Measurements from ENCODE around the gene SLC25A53.
A peak's percentile ranks its signal among the peaks of the same experiment; 100 is the strongest.
"Not testable (repeated sequence)": the region's sequence is repeated elsewhere in the genome, so short reads cannot be mapped to it uniquely, and the experiment has no call there.

Gene SLC25A53

DNA sequence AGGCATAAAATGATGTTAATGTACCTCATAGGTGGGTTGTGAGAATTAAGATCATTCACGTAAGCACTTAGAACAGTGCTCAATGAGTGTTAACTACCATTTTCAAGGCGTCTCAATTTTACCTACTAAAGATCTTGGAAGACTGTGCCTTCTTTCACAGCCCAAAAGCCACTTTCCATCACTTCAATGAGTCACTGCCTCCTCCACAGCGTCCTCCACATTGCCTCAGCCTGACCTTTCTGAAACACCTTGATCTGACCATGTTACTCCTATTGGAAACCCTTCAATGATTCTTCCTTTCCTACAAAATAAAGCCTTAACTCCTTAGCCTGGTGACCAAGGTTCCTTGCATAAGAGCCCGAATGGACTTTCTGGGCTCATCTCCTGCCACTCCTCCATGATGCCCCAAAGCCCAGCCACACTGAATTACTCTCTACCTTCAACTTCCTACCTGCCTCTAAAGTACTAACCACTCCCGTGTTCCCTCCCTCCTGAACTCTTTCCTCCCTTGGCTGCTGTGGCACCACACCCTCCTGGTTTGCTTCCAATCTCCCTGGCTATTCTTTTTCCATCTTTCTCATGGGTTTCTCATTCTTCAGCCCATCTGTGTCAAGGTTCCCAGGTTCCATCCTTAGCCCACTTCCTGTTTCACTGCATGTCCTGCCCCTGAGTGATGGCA is 22.1 kb downstream of the SLC25A53 start:
- no peak for DNase-seq (ENCODE audit: low read depth)

DNA sequence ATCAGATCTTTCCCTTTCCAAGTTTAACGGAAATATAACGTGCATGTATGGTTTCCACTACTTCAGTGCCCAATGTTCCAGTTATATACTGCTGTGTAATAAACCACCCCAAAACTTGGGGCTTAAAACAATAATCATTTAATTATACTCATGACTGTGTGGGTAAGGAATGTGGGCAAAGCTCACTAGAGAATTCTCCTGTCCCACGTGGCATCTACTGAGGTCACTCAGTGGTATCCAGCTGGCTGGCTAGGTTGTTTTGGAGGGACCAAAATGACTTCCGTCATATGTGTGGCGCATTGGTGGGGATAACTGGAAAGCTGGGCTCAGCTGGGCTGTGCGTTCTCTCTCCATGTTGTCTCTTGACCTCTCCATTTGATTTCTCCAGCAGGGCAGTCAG is 26.0 kb downstream of the SLC25A53 start:
- DNase-seq (ENCODE audit: low read depth): no peak

DNA sequence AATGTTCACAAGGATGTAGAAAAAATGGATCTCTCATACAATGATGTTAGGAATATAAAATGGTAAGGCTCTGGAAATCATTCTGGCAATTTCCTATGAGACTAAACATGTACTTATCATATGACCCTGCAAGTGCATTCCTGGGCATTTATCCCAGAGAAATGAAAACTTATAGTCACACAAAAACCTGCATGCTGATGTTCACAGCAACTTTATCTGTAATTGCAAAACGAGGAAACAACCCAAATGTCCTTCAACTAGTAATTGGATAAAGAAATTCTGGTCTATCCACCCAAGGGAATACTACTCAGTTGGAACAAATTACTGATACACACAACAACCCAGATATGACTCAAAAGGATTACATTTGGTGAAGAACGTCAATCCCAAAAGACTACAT is 30.0 kb downstream of the SLC25A53 start:
- DNase-seq (ENCODE audit: low read depth): no peak

DNA sequence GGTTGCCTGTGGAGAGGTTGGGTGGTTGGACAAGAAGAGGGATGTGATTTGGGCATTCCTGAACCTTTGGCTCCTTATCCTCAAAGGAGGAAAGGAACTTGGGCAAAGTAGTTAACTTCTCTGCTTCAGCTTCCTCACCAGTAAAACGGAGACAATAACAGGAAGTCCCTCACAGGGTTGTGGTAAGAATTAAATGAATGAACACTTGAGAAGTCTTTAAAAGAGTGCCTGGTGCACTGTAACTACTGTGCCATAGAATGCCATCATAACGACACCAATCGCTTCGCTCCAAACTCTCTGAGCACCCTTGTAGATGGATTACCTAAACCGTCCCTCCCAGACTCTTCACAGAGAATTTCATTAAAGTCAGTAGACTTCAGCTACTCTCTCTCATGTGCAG is 34.0 kb downstream of the SLC25A53 start:
- DNase-seq (ENCODE audit: low read depth): no peak

DNA sequence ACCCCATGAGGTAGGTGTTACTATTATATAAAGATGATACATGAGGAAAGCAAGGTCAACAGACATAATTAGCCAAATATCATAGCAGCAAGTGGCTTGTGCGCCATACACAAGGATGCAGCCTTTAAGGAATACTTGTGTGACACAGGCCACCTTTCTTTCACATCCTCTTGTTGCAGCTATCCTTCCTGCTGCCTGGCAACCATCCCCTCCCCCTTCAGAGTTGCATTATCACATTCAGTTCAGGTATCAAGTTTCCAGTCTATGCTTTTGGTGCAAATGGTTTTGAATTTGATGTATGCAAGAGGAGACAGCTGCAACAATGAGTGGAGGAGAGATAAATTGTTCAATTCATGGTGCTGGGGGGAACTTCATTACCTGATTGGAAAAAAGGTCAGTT is 38.0 kb downstream of the SLC25A53 start:
- DNase-seq (ENCODE audit: low read depth): no peak

DNA sequence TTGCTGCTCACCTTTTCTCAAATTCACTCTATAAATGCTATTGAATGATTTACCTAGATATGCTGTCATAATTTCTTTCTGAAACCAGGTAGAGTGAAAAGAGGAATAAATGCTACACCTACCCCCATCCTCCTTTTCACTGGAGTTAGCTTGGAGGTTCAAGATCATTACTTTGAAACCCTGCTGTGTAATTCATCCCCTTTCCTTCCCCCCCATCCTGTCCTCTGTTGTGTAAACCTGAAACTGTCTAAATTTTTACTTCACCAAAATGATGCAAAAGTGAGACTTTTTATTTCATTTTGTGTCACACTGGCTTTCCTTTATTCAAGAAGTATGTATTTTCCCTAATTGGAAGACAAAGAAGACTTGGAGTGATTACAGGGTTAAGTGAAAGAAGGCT is 39.0 kb downstream of the SLC25A53 start:
- DNase-seq (ENCODE audit: low read depth): no peak

DNA sequence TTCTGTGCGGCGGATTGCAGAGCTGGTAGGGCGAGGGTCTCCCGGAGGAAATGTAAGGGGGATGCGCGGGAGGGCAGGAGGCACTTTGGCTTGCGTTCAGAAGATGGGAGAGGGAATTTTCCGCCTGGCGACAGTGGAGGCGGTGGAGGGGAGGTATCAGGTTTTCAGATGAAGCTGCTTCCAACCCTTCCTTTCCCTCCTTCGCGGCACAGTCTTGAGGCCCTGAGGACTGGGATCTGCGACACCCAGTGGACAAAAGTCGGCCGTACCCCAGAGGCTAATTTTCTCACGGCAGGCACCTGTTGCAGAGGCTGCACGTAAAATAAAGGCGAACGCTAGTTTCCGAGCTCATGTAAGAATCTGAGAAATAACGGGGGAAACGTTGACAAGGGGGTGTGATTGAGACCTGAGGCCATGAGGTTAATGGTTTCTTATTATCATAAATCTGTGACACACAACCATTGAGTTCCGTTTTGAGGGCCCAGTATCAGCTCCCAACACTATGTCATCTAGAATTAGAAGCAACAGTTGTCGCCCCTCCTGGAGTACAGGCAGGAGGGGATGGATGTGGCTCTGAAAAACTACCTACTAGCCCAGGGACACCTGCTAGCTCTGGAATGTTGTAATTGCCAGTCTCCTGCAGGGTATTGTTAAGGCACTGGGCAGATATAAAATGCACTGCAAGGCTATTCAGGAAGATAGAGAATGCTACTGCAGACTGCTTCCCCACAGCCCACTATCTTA is 43.4 kb downstream of the SLC25A53 start:
- peak; percentile 27 for DNase-seq (ENCODE audit: low read depth)

DNA sequence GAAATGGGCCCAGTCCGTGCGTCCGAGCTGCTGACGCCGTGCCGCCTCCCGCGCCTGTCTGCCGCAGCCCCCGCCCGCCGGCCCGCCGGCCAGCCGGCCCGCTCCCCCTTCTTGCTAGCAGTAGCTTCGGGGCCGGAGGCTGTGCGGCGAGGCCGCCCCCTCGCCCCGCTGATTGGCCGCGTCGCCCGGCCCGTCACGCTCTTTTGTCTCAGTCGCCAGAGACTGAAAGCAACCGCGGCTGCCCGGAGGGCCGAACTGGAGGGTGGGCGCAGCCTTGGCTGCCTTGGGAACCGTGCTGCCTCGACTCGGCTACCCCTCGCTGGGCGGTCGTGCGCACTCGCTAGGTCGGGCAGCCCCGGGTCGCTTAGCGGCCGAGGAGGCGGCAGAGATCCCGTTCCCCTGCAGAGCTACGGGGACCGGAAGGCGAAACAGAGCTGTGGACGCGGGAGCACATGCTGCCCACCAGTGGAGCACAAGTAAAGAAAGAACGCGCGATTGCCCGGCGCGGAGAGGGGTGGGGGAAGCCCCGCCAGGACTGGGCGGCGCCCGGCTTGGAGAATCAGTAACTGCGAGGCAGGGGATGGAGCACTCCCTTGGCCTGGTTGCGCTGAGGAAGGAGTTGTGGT is 44.4 kb downstream of the SLC25A53 start, which contains the start of gene ZCCHC18:
TSS of gene ZCCHC18 (plus strand) at position 198 of the 626 bp plus-strand sequence. CDS start 1,589 bp downstream, outside the sequence.
- no peak for DNase-seq (ENCODE audit: low read depth)

DNA sequence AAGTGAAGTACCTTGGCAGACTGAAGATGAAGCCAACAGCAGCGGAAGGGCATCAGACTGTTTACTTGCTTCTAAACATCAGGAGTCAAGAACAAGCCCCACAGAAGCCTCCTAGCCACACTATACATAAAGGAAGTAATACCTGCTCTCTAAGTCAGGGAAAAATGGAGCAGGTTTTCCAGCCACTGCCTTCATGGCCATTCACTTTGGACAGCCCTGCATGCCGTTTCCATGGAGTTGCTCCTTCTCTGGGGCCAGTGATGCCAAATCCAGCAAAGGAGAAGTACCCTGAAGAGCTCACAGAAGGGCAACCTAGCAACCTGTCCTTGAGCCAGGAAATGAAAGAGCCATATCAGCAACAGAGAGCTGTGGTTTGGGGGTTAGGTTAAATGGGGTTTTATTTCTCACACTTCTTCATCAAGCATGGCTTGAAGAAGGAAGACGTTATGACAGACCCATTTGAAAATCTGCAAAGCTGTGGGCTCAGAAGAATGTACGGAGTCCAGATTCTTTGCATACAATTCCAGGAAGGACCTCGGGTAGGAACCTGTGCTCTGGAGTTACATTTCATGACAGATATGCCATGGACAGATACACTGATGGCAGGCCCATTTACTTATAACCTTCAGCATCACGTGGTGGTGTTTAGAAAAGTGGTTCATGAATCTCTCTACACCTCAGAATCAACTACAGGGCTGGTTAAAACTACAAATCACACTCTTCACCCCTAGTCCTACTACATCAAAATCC is 46.1 kb downstream of the SLC25A53 start:
- not testable (repeated sequence) for DNase-seq (ENCODE audit: low read depth)

DNA sequence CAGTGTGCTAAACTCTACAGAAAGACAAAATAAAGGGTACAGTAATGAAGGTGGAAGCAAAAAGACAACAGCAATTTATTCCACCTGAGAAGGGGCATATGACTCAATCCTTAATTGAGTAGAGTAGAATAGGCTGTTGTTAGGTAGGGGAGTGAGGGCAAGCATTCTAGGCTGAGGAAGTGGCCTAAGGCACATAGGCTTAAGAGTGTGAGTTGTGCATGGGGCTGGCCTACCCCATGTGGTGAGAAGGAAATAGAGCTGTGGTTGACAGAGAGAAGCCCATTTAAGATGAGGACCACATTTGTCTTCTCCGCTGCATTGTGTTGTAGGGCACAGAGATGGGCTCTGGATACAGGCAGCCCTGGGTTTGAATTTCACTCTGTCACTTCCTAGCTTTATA is 47.9 kb downstream of the SLC25A53 start:
- no peak for DNase-seq (ENCODE audit: low read depth)

DNA sequence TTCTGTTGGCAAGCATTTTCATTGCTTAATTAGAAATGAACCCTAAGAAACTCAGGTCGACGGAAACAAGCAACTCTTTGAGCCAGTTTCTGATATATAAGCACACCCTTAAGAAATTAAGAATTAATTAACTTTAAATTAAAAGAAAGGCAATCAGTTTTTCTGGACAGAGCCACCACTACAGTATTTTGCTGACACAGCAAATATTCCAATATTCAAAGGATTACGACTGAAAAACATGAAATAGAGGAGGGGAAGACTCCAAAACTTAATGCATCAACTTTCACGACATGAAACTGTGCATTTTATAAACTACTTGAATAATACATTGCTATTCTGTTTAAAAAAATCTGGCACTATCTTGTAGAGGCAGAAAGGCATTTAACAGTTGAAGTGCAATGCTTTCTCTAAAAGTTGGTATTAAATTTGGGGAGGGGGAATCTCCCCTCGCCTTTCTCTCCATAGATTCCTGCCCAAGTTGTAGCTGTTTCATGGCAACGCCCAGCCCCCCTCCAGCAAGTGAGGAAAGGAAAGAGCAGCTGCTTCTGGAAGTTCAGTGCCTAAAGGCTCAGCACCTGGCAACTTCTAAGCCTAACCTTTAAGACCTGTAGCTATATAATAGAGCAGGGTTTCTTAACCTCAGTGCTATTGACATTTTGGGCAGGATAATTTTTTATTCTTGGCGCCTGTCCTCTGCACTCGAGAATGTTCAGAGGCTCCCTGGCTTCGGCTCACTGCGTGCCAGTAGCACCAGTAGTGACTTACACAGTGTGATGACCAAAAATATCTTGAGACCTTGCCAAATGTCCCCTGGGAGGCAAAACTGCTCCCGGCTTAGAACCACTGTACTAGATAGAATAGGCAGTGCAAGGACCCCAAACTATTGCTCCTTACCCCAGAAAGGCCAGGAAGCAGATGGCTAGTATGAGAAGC is 51.2 kb downstream of the SLC25A53 start:
- DNase-seq (ENCODE audit: low read depth): no peak

DNA sequence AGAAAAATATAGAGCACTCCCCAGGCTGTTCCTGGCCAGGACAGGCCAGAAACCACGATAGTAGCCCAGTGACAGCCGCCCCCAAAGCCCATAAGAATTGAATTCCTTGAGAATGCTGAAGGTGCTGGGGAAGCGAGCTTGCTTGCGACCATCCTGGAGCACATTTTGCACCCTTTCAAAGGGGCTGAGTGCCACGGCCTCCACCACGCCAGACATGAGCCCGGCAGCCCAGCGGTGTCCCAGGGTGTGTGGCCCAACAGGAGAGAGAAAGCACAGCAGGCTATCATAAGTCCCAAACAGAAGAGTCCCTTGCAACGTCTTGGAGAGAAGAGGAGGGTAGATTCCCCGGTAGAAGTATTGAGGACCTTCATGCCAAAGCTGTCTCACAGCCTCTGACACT is 52.1 kb downstream of the SLC25A53 start:
- no peak for DNase-seq (ENCODE audit: low read depth)

DNA sequence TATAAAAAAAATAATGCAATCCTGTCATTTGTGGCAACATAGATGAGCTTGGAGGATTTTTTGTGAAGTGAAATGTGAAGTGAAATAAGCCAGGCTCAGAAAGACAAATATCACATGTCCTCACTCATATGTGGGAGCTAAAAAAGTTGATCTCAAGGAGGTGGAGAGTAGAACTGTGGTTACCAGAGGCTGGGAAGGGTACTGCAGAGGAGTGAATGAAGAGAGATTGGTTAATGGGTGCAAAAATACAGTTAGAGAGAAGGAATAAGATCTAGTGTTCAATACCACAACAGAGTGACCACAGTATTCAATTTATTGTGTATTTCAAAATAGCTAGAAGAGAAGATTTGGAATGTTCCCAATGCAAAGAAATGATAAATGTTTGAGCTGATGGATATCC is 57.9 kb downstream of the SLC25A53 start:
- no peak for DNase-seq (ENCODE audit: low read depth)

DNA sequence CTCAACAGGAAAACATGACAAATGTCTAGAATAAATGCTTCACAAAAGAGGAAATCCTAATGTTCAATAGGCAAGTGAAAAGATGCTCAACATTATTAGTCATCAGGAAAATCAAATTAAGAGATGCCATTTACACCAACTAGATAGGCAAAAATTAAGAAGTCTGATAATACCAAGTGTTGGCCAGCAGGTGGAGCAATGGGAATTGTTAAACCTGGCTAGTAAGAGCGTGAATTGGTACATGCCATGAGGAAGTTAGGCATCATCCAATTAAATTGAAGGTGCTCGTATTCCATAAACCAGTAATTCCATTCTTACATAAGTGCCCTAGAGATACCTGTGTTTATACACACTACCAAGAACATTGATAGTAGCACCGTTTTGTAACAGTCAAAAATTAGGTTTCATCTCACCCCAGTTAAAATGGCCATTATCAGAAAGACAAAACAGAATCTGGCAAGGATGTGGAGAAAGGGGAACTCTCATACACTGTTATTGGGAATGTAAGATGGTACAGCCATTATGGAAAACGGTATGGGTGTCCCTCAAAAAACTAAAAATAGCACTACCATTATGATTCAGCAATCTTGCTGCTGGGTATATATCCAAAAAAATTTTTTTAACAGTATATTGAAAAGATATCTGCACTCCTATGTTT is 58.5 kb downstream of the SLC25A53 start:
- peak; percentile 44 for DNase-seq (ENCODE audit: low read depth)

DNA sequence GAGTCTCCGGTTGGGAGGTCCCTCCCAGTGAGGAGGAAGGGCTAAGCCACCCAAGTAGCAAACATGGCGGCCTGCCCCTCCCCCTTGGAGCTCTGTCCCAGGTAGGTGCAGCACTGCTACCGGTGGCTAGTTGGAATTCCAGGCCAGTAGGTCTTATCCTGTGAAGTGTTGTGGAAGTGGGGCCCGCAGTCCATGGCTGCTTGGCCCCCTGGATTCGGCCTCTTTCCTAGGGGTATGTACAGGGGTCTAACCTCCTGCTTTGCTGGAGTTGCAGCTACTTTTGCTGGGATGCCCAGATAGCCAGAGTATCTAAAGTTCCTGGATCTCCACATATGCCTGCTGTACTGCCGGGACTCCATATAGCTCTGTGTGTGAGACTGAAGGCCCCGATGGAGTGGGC is 70.9 kb downstream of the SLC25A53 start:
- DNase-seq (ENCODE audit: low read depth): no peak

DNA sequence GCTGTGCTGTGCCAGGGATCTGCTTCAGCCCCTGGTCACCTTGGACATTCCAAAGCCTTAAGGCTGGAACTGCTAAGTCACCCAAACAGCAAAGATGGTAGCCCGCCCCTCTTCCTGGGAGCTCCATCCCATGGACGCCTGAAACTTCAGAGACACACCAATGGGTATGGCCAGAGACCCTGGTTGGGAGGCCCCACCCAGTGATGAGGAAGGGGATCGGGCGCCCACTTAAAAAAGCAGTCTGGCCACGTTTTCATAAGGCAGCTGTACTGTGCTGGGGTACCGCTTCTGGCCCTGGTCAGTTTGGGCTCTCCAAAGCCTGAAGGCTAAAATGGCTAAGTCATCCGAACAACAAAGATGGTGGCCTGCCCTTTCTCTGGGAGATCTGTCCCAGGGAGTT is 71.3 kb downstream of the SLC25A53 start:
- DNase-seq (ENCODE audit: low read depth): no peak

DNA sequence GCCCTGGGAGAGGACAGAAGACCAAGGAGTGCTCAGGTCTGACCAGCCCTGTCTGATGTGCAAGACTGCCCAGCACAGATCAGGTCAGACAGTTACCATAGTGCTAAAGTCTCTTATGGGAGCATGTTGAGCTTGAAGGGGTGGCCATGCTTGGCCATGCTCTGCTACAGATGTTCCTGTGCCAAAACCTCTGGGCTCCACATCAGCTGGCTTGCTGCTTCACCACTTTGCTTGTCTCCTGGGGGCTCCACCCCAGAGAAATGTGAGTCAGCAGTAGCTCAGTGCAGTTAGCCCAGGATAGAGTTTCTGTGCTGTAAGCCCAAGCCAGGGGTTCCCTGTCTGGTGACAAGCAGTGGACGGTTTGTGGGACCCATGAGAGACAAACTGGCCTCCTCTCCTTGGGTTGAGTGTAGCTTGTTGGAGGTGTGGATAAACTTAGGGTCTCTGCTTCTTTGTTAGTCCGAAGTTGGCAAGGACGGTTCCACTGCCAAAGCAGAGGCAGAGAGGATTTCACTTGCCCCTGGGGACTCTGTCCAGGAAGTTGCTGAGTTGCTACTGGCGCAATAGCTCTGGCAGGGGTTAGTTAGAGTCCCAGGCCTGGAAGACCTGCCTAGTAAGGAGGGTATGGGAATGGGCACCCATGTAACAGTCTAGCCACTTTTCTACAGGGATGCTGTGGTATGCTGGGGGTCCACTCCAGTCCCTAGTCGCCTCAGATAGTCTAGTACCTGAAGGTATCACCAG is 72.1 kb downstream of the SLC25A53 start:
- no peak for DNase-seq (ENCODE audit: low read depth)

DNA sequence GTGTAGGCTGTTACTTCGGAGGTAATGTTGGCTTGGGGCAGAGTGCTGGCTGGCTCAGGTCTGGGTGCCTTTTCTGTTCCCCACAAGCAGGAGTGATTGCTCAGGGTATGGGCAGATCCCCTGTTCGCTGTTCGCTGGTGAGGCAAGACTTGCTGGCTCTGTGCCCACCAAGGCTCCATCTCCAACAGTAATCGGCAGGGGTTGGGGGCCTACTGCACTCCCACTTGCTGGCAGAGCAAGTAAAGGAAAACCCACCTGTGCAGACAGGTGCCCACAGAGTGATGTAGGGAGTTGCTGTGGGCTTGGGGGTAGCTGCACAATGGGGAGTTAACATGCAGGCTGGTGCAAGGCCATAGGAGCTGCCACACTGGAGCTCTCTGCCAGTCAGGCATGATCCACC is 72.7 kb downstream of the SLC25A53 start:
- no peak for DNase-seq (ENCODE audit: low read depth)

DNA sequence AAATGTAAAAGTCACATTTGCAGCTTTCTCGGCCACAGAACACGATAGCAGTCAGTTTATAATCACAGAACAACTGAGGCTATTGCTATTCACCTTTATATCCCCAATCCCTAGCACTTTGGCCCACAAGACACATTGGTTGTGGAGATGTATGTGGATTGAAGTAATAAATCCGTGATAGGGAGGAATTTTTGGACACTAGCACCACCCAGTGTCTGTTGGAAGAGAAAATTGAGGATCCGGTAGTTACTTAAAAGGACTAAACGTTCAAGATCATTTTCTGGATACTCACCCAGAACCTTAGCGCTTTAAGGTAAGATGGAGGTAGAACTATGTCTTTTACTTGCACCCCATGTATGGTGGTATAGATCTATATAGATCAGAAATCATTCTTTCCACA is 79.0 kb downstream of the SLC25A53 start:
- DNase-seq (ENCODE audit: low read depth): not testable (repeated sequence)
